ENCODE results near the gene ACSBG1. TPM values are rescaled to one million over a fixed set of nuclear protein-coding genes. Genes with fewer than 3 reads are reported as not detected.

The ACSBG1 gene
- total and polyA plus RNA-seq, 2 of the 8 experiments (the other 6 are each of a cell fraction or from before 2014, with no cell fraction given) = 5.4 to 7.1 TPM

- DNase-seq (ENCODE audit: low read depth in 1 of 2, low spot score in 2 of 2) (no peak), FAIRE-seq (no peak)
- H4K5ac ChIP-seq (ENCODE audit: insufficient read length, low read depth, low read length) = no peak overlapping the region
- no peak overlapping the region for H3K9ac ChIP-seq (replicated peaks in 1 of 4; ENCODE audit: extremely low read depth in 1 of 4, low read depth in 3 of 4, low read length in 3 of 4)
- H3K79me1 ChIP-seq (ENCODE audit: low read depth, low read length) = no peaks in the 10 kb centered on the region
- H2BK15ac ChIP-seq (ENCODE audit: low read length) = no peak overlapping the region
- H2AFZ ChIP-seq (ENCODE audit: low read length) = peak overlapping the region; percentile 20; the same call in 1 of the 2 replicates
- H3K4ac ChIP-seq (replicated peaks; ENCODE audit: insufficient read length, low read depth, low read length) = no peak overlapping the region
- CTCF ChIA-PET (ENCODE audit: partially characterized antibody) = interaction anchor here (7.7 kb wide), 1 partner anchor 19 kb away, joined by 48 read pairs; no protein-coding TSS in a partner anchor
- H4K8ac ChIP-seq (ENCODE audit: extremely low read depth, insufficient read depth, low read length) = no peak overlapping the region
- no peaks in the 10 kb centered on the region for H3K9me3 ChIP-seq (ENCODE audit: insufficient read depth in 2 of 2, low read depth in 1 of 2, low read length in 1 of 2)
- H2BK20ac ChIP-seq (ENCODE audit: low read length) = no peak overlapping the region
- no peaks in the 10 kb centered on the region for H3K79me2 ChIP-seq (ENCODE audit: control insufficient read depth in 1 of 2, insufficient read depth in 2 of 2, low read length in 2 of 2)
- no peak overlapping the region for H3K4me2 ChIP-seq (ENCODE audit: insufficient read depth in 1 of 2, low read depth in 2 of 2, low read length in 2 of 2)
- no peak overlapping the region for H3K27ac ChIP-seq (ENCODE audit: low read depth, low read length)
- H3K4me1 ChIP-seq (replicated peaks in 1 of 4; ENCODE audit: control insufficient read depth in 3 of 4, insufficient read depth in 4 of 4, low read length in 3 of 4) = 0 out of 7 replicates have a peak, but pooled peaks cover 0 to 3% (median 0%) of the 10 kb centered on the region in 4 experiments
- no peaks in the 10 kb centered on the region for H3K36me3 ChIP-seq (ENCODE audit: control insufficient read depth in 2 of 4, insufficient read depth in 4 of 4, low read length in 3 of 4)
- H3K4me3 ChIP-seq (ENCODE audit: extremely low read depth in 1 of 4, insufficient read depth in 2 of 4, low read depth in 3 of 4, low read length in 4 of 4) = no peak overlapping the region
- no peak overlapping the region for H3K18ac ChIP-seq (ENCODE audit: extremely low read depth, low read length)
- POLR2A ChIA-PET (ENCODE audit: partially characterized antibody) = no interaction called here
- H3K23ac ChIP-seq (ENCODE audit: insufficient read length) = no peak overlapping the region
- no peak overlapping the region for H3K14ac ChIP-seq (ENCODE audit: insufficient read length)
- no peak overlapping the region for H2BK5ac ChIP-seq (ENCODE audit: low read depth, low read length)
- H4K91ac ChIP-seq (replicated peaks; ENCODE audit: insufficient read length, low read length) = no peak overlapping the region
- H3K23me2 ChIP-seq (ENCODE audit: low read depth, low read length) = no peaks in the 10 kb centered on the region; the same call in 1 of the 2 replicates
- no peak overlapping the region for H2BK12ac ChIP-seq (ENCODE audit: low read depth, low read length)
- peaks cover 0 to 19% (median 10%) of the 10 kb centered on the region in 4 experiments; a peak in 4 of 7 replicates for H3K27me3 ChIP-seq (replicated peaks in 1 of 4; ENCODE audit: control insufficient read depth in 3 of 4, extremely low read depth in 1 of 4, insufficient read depth in 3 of 4, low read length in 3 of 4)
- H3K56ac ChIP-seq (replicated peaks; ENCODE audit: insufficient read length, low read depth, low read length) = no peak overlapping the region
- H2BK120ac ChIP-seq (replicated peaks; ENCODE audit: low read depth, low read length) = no peak overlapping the region
- no peaks in the 10 kb centered on the region for H4K20me1 ChIP-seq (replicated peaks in 1 of 2; ENCODE audit: control insufficient read depth in 1 of 2, insufficient read depth in 2 of 2, low read length in 2 of 2)
- WGBS, 2 experiments (ENCODE audit: extremely low coverage in 1 of 2, insufficient coverage in 1 of 2, insufficient read length in 1 of 2, insufficient replicate concordance in 2 of 2, low coverage in 1 of 2, low lambda C conversion rate in 2 of 2, missing lambda C conversion rate in 1 of 2) = 51% methylated on average over 2 of the region's 2 CpGs; no CpG with 5 or more reads in 1 of the 2 experiments
- H2AK5ac ChIP-seq (ENCODE audit: low read depth, low read length) = no peak overlapping the region; the same call in 1 of the 2 replicates
- no peak for TF ChIP-seq POLR2A (IDR thresholded peaks at IDR 0.05; ENCODE audit: control extremely low read depth in 1 of 2, low read depth in 2 of 2, low read length in 2 of 2)
- TF ChIP-seq JUND (IDR thresholded peaks at IDR 0.05; ENCODE audit: low read length) = no peak
- TF ChIP-seq SP2 (IDR thresholded peaks at IDR 0.05; ENCODE audit: low read length) = no peak
- TF ChIP-seq FOSL1 (IDR thresholded peaks at IDR 0.05; ENCODE audit: insufficient read depth, low read depth, low read length) = no peak
- no peak for TF ChIP-seq RFX5 (IDR thresholded peaks at IDR 0.05; ENCODE audit: borderline replicate concordance, low read depth, low read length)
- no peak for TF ChIP-seq HDAC6 (IDR thresholded peaks at IDR 0.05; ENCODE audit: low read depth, low read length)
- no peak for TF ChIP-seq KDM4A (IDR thresholded peaks at IDR 0.05; ENCODE audit: low read depth, low read length, severe bottlenecking)
- TF ChIP-seq CTBP2 (IDR thresholded peaks at IDR 0.05; ENCODE audit: borderline replicate concordance, insufficient read depth, insufficient read length, low read length) = no peak
Observed at GRCh38 chr15:78260489-78260888, 26.1 kb upstream of the ACSBG1 start.

Data from H1 (cell line).